ENCODE data around the gene LRP5. TPM values are rescaled to one million over a fixed set of nuclear protein-coding genes. Genes with fewer than 3 reads are reported as not detected.

Gene LRP5
- total RNA-seq, 1 donor from 2014 or later = 17.4 TPM

DNA sequence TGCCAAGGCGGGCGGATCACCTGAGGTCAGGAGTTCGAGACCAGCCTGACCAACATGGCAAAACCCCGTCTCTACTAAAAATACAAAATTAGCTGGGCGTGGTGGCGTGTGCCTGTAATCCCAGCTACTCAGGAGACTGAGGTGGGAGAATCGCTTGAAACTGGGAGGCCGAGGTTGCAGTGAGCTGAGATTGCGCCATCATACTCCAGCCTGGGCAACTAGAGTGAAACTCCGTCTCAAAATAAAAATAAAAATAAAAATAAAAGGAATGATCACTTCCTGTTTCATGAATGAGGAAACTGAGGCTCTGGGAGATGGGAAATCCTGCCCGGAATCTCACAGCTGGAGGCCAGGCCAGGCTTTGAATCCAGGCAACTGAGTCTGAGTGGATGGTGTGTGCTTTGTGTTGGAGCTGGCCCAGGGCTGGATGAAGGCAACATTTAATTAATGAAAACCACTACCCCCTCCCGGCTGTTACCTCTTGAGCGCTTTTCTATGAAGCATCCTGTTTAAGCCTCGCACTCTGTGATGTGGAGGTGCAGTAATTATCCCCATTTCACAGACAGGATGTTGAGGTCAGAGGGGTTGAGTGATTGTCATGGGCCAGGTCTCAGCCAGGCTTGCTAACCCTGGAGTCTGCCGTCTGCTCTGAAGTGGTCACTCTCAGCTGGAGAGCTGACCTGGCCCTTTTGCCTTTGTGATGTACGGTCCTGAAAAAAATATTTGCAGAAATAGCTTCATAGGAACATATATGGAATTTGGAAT, 27.8 kb downstream of the LRP5 start:
- no peak for DNase-seq
- H3K27ac Mint-ChIP-seq (ENCODE audit: unreplicated experiment) = no peak overlapping the region
- peaks cover 4% of the 10 kb centered on the region for H3K9me3 Mint-ChIP-seq (ENCODE audit: unreplicated experiment)
- H3K4me3 Mint-ChIP-seq (ENCODE audit: unreplicated experiment) = no peak overlapping the region
- H3K27me3 Mint-ChIP-seq (ENCODE audit: unreplicated experiment) = no peaks in the 10 kb centered on the region
- H3K36me3 Mint-ChIP-seq (ENCODE audit: unreplicated experiment) = no peaks in the 10 kb centered on the region
- peaks cover 8% of the 10 kb centered on the region for H3K4me1 Mint-ChIP-seq (ENCODE audit: low read depth, unreplicated experiment)
- TF ChIP-seq, protein P1, sequence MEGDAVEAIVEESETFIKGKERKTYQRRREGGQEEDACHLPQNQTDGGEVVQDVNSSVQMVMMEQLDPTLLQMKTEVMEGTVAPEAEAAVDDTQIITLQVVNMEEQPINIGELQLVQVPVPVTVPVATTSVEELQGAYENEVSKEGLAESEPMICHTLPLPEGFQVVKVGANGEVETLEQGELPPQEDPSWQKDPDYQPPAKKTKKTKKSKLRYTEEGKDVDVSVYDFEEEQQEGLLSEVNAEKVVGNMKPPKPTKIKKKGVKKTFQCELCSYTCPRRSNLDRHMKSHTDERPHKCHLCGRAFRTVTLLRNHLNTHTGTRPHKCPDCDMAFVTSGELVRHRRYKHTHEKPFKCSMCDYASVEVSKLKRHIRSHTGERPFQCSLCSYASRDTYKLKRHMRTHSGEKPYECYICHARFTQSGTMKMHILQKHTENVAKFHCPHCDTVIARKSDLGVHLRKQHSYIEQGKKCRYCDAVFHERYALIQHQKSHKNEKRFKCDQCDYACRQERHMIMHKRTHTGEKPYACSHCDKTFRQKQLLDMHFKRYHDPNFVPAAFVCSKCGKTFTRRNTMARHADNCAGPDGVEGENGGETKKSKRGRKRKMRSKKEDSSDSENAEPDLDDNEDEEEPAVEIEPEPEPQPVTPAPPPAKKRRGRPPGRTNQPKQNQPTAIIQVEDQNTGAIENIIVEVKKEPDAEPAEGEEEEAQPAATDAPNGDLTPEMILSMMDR (IDR thresholded peaks at IDR 0.05; ENCODE audit: partially characterized antibody, unreplicated experiment) = no peak

DNA sequence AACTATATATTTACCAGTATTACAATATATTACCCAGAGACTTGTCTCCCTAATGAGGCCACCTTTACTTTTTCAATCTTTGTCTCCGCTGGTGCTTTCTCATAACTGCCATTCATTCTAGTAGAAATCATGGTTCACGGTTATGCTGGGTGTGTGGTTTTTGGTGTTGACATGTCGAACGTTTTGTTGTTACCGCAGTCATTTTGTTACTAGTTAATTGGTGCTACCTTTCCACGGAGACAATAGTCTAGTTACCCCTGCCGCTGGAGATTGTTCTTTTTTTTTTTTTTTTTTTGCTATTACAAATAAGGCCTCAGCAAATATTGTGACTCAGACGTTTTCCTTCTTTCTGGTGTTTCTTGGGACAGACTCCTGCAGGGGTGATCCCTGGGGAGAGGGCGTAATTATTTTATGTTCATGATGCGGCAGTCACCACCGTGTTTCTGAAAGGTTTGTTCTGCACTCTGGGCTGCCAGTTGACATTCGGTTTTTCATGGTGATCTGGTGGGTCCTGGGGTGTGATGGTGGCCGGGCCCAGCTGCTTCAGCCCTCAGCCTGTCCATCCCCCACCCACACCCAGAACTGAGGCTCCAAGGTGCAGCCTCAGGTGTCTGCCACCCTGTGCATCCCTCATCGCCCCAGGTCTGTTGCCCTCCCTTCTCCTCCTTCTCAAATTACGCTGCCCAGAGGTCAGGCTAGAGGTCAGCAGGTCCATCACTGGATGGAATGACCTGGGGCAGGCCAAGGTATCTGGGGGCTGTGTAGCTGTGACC, 28.6 kb downstream of the LRP5 start:
- Mint-ChIP-seq H3K27me3 (ENCODE audit: unreplicated experiment) (no peaks in the 10 kb centered on the region), H3K9me3 (ENCODE audit: unreplicated experiment) (peaks cover 5% of the 10 kb centered on the region), H3K36me3 (ENCODE audit: unreplicated experiment) (peaks cover 4% of the 10 kb centered on the region), H3K4me1 (ENCODE audit: low read depth, unreplicated experiment) (peaks cover 9% of the 10 kb centered on the region), H3K4me3 (ENCODE audit: unreplicated experiment) (no peak overlapping the region), H3K27ac (ENCODE audit: unreplicated experiment) (no peak overlapping the region)
- TF ChIP-seq, protein P1 (IDR thresholded peaks at IDR 0.05; ENCODE audit: partially characterized antibody, unreplicated experiment) = no peak
- DNase-seq = no peak

DNA sequence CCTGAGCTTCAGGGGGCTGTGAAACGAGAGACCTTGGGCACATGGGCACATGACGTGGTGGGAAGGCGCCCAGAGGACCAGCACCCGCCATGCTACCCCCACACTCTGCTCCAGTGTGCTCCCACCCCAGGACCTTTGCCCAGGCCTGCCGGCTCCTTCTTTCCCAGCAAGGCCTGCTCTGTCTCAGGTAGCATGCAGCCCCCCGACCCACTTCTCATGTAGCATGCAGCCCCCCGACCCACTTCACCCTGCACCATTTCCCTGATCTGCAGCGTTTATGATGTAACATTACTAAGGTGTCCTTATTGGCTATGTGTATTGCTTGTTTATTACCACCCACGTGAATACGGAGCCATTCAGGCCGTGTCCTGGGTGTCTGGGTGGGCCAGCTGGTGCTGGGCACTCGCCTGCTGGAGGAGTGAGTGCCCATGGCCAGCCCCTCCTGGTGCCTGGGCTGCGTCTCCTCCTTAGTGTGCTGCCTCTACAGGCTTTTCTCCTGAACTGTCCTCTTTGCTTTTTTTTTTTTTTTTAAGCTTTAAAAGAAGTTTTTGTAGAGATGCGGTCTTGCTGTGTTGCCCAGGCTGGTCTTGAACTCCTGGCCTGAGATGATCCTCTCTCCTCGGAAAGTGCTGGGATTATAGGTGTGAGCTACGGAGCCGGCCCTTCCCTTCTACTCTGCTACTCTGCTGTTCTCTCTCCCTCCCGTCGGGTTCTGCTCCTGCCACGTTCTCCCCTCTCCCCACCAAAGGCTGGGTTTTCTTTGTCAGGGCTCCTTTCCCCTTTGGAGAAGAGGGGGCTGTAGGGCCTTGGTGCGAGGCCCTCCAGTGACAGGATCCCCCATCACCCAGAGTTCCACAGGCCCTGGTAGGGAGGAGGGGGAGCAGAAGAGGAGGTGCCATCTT, 29.4 kb downstream of the LRP5 start:
- TF ChIP-seq, protein P1 (IDR thresholded peaks at IDR 0.05; ENCODE audit: partially characterized antibody, unreplicated experiment) = no peak
- Mint-ChIP-seq H3K9me3 (ENCODE audit: unreplicated experiment) (peaks cover 7% of the 10 kb centered on the region), H3K27ac (ENCODE audit: unreplicated experiment) (no peak overlapping the region), H3K27me3 (ENCODE audit: unreplicated experiment) (no peaks in the 10 kb centered on the region), H3K4me3 (ENCODE audit: unreplicated experiment) (no peak overlapping the region), H3K36me3 (ENCODE audit: unreplicated experiment) (peaks cover 7% of the 10 kb centered on the region), H3K4me1 (ENCODE audit: low read depth, unreplicated experiment) (peaks cover 17% of the 10 kb centered on the region)
- no peak for DNase-seq

DNA sequence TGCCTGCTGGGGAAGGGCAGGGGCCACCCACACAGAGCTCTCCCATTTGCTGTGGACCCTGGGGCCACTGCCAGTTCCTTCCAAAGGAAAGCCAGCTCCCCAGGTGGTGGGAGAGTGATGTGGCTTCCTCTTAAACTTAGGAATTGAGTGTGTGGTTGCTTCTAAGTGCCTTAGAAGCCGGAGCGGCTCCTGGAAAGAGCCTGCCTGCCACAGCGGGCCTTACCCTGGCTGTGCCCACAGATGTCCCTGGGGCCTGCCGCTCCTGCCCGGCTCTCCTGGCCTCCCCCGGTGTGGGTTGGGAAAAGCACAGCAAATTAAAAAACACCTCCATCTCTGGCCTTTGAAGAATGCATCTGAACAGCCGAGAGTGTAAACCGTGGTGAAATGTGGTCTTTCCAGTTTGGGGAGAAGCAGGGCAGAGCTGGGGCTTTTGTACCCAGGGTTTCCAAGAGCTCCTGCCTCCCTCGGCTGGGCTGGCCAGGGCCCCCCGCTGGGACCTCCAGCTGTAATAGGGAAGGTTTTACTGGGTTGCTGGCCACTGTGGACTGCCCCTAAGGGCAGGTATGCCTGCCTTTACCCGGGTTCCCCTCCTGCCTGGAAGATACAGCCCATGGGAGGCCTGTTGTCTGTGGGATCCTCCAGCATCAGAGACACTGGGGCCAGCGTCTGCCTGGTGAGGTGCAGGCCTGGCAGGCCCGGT, 30.2 kb downstream of the LRP5 start:
- peaks cover 9% of the 10 kb centered on the region for H3K9me3 Mint-ChIP-seq (ENCODE audit: unreplicated experiment)
- TF ChIP-seq, protein P1 (IDR thresholded peaks at IDR 0.05; ENCODE audit: partially characterized antibody, unreplicated experiment) = no peak
- H3K4me1 Mint-ChIP-seq (ENCODE audit: low read depth, unreplicated experiment) = peaks cover 17% of the 10 kb centered on the region
- H3K36me3 Mint-ChIP-seq (ENCODE audit: unreplicated experiment) = peaks cover 7% of the 10 kb centered on the region
- no peaks in the 10 kb centered on the region for H3K27me3 Mint-ChIP-seq (ENCODE audit: unreplicated experiment)
- no peak for DNase-seq
- H3K4me3 Mint-ChIP-seq (ENCODE audit: unreplicated experiment) = no peak overlapping the region
- no peak overlapping the region for H3K27ac Mint-ChIP-seq (ENCODE audit: unreplicated experiment)
